ENCODE data around the gene ANKS6. TPM values are rescaled to one million over a fixed set of nuclear protein-coding genes. Genes with fewer than 3 reads are reported as not detected.
A peak's percentile ranks its signal among the peaks of the same experiment; 100 is the strongest.

The ANKS6 gene
- total and polyA plus RNA-seq, 2 of the 8 experiments (the other 6 are each of a cell fraction or from before 2014, with no cell fraction given): 34.1 to 56.3 TPM

GRCh38 chr9:98789483-98790133 is 6.7 kb downstream of the ANKS6 start:
- Histone ChIP-seq H4K8ac (ENCODE audit: extremely low read depth, insufficient read depth, low read length) (0 out of 2 replicates have a peak overlapping the region, but pooled peaks have one; percentile 23), H4K20me1 (replicated peaks in 1 of 2; ENCODE audit: control insufficient read depth in 1 of 2, insufficient read depth in 2 of 2, low read length in 2 of 2) (peaks cover 9 to 22% of the 10 kb centered on the region in 2 experiments), H3K27ac (ENCODE audit: low read depth, low read length) (no peak overlapping the region), H3K14ac (ENCODE audit: insufficient read length) (no peak overlapping the region), H3K23me2 (ENCODE audit: low read depth, low read length) (no peaks in the 10 kb centered on the region), H3K4ac (replicated peaks; ENCODE audit: insufficient read length, low read depth, low read length) (no peak overlapping the region), H3K9ac (replicated peaks in 1 of 4; ENCODE audit: extremely low read depth in 1 of 4, low read depth in 3 of 4, low read length in 3 of 4) (no peak overlapping the region), H4K5ac (ENCODE audit: insufficient read length, low read depth, low read length) (no peak overlapping the region), H3K4me3 (ENCODE audit: extremely low read depth in 1 of 4, insufficient read depth in 2 of 4, low read depth in 3 of 4, low read length in 4 of 4) (no peak overlapping the region), H3K18ac (ENCODE audit: extremely low read depth, low read length) (no peak overlapping the region), H2AFZ (ENCODE audit: low read length) (no peak overlapping the region), H3K4me1 (replicated peaks in 1 of 4; ENCODE audit: control insufficient read depth in 3 of 4, insufficient read depth in 4 of 4, low read length in 3 of 4) (peaks cover 5 to 10% (median 8%) of the 10 kb centered on the region in 4 experiments), H3K36me3 (ENCODE audit: control insufficient read depth in 2 of 4, insufficient read depth in 4 of 4, low read length in 3 of 4) (peaks cover 5 to 15% (median 10%) of the 10 kb centered on the region in 4 experiments; a peak in 7 of 8 replicates), H3K4me2 (ENCODE audit: insufficient read depth in 1 of 2, low read depth in 2 of 2, low read length in 2 of 2) (no peak overlapping the region), H3K79me1 (ENCODE audit: low read depth, low read length) (peaks cover 19% of the 10 kb centered on the region; the same call in 1 of the 2 replicates), H2BK15ac (ENCODE audit: low read length) (no peak overlapping the region), H2BK12ac (ENCODE audit: low read depth, low read length) (no peak overlapping the region), H4K91ac (replicated peaks; ENCODE audit: insufficient read length, low read length) (no peak overlapping the region), H3K23ac (ENCODE audit: insufficient read length) (no peak overlapping the region), H2BK120ac (replicated peaks; ENCODE audit: low read depth, low read length) (no peak overlapping the region), H3K27me3 (replicated peaks in 1 of 4; ENCODE audit: control insufficient read depth in 3 of 4, extremely low read depth in 1 of 4, insufficient read depth in 3 of 4, low read length in 3 of 4) (no peaks in the 10 kb centered on the region), H2AK5ac (ENCODE audit: low read depth, low read length) (no peak overlapping the region), H3K9me3 (ENCODE audit: insufficient read depth in 2 of 2, low read depth in 1 of 2, low read length in 1 of 2) (no peaks in the 10 kb centered on the region), H2BK5ac (ENCODE audit: low read depth, low read length) (peak overlapping the region; percentile 9; the same call in 1 of the 2 replicates), H3K79me2 (ENCODE audit: control insufficient read depth in 1 of 2, insufficient read depth in 2 of 2, low read length in 2 of 2) (peaks cover 0 to 32% of the 10 kb centered on the region in 2 experiments; a peak in 3 of 4 replicates), H2BK20ac (ENCODE audit: low read length) (no peak overlapping the region), H3K56ac (replicated peaks; ENCODE audit: insufficient read length, low read depth, low read length) (no peak overlapping the region)
- FAIRE-seq (no peak), DNase-seq (ENCODE audit: low read depth in 1 of 2, low spot score in 2 of 2) (no peak)
- 85% methylated on average over 5 of the region's 5 CpGs; no CpG with 5 or more reads in 1 of the 2 experiments for WGBS, 2 experiments (ENCODE audit: extremely low coverage in 1 of 2, insufficient coverage in 1 of 2, insufficient read length in 1 of 2, insufficient replicate concordance in 2 of 2, low coverage in 1 of 2, low lambda C conversion rate in 2 of 2, missing lambda C conversion rate in 1 of 2)
- TF ChIP-seq SAP30 (IDR thresholded peaks at IDR 0.05; ENCODE audit: insufficient read depth, insufficient replicate concordance, low read length): no peak
- no peak for TF ChIP-seq TCF12 (IDR thresholded peaks at IDR 0.05; ENCODE audit: low read depth, low read length)
- TF ChIP-seq CREB1 (IDR thresholded peaks at IDR 0.05): no peak
- TF ChIP-seq NRF1 (IDR thresholded peaks at IDR 0.05; ENCODE audit: low read depth, low read length): no peak
- no peak for TF ChIP-seq BACH1 (IDR thresholded peaks at IDR 0.05; ENCODE audit: low read length)
- TF ChIP-seq ZNF274 (IDR thresholded peaks at IDR 0.05; ENCODE audit: borderline replicate concordance, extremely low read depth, low read length): no peak
- no peak for TF ChIP-seq KDM5A (IDR thresholded peaks at IDR 0.05; ENCODE audit: low read length)
- TF ChIP-seq SIX5 (IDR thresholded peaks at IDR 0.05; ENCODE audit: low read depth, low read length): no peak
- CTCF ChIA-PET (ENCODE audit: partially characterized antibody): interaction anchor here (0.7 to 4.4 kb wide), 4 partner anchors 11 to 1257 kb away, joined by 3 to 38 read pairs (median 6); no protein-coding TSS in a partner anchor
- POLR2A ChIA-PET (ENCODE audit: partially characterized antibody): no interaction called here

Measured in H1 (cell line).